NT2/D1 (cell line): Measurements from ENCODE around the gene ZBTB42.

Experiments
- SUZ12 ChIP-seq: IDR thresholded peaks from 2 replicates; pipeline ENCODE4 v1.6.1; 2011; ENCODE audit not compliant: insufficient read length, insufficient read depth; ENCODE audit errors: extremely low read depth
- YY1 ChIP-seq: IDR thresholded peaks from 2 replicates; pipeline ENCODE4 v1.6.1; 2011; ENCODE audit not compliant: insufficient read length, insufficient read depth
- ZNF274 ChIP-seq: IDR thresholded peaks from 2 replicates; pipeline ENCODE4 v1.6.1; 2011; ENCODE audit warnings: mild to moderate bottlenecking, low read depth, low read length

DNA sequence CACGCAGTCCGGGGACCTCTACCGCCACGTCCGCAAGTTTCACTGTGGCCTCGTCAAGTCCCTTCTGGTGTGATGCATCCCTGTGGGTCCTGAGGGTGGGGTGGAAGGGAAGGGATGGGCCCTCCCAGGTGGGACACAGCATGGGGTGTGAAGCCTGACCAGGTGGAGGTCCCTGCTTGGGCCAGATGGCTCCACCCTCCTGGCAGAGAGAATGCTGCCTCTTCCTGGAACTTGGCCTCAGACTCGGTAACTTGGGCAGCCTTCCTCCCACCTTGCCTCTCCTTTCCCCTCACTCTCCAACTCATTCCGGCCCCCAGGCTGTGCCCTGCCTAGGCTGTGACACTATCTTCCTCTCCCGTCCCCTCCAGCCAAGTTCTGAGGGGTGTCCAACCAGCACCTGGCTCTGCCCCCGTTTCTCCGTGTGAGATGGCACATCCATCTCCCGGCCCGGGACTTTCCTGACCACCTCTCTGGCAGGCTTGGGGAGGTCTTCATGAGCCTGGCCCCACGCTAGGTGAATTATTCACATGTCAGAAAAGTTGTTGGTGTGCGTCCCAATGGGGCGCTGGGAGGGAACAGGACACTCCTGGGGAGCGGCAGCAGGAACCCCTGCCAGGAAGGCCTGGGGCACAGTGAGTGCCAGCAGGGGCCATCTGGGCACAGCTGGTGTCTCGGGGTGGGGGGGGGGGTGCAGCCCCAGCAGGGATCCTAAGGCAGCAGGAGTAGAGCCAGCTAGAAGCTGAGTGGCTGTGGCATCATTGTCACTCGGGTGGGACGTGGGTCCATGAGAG, 1.7 kb downstream of the ZBTB42 start:
- TF ChIP-seq ZNF274, result no peak
- TF ChIP-seq YY1, result no peak
- TF ChIP-seq SUZ12, result no peak
